Stimulated activated CD8-positive, alpha-beta memory T cell treated with anti-CD3 and anti-CD28 coated beads, Interleukin-12 subunit alpha, Interleukin-12 subunit beta, amount 100 ng/mL, for 24 hours (primary cell): ENCODE results near the gene WASHC4.

Source experiments
- DNase-seq: peaks from one replicate; pipeline ENCODE4 v3.0.0-alpha.2; 2020; ENCODE audit errors: extremely low read depth

The WASHC4 gene

GRCh38 chr12:105206686-105207374 lies 99.3 kb downstream of the WASHC4 start:
- no peak for DNase-seq

- no peak for DNase-seq
Observed at GRCh38 chr12:105209091-105209490, 101.6 kb downstream of the WASHC4 start.

- DNase-seq = no peak
Observed at GRCh38 chr12:105212438-105212837, 104.9 kb downstream of the WASHC4 start.

- DNase-seq = no peak
Observed at GRCh38 chr12:105214148-105214547, 106.6 kb downstream of the WASHC4 start.

- no peak for DNase-seq
Observed at GRCh38 chr12:105214670-105215375, 107.3 kb downstream of the WASHC4 start.

GRCh38 chr12:105218434-105218833 lies 110.9 kb downstream of the WASHC4 start:
- DNase-seq = no peak
